Activated T-cell treated with anti-CD3 and anti-CD28 coated beads, Interleukin-2, amount 50 U/mL, for 4 hours (primary cell): Measurements from ENCODE around the gene LPGAT1. TPM values are rescaled to one million over a fixed set of nuclear protein-coding genes. Genes with fewer than 3 reads are reported as not detected.

Experiments
- ATAC-seq, 2 donors: fragments of 200-7000 bp; cut with Tn5 transposase; one replicate each; pipeline ENCODE4 v1.10.0; 2021
- DNase-seq: peaks from one replicate; pipeline ENCODE4 v3.0.0-alpha.2; 2020
- H3K27me3 Mint-ChIP-seq: one replicate; pipeline ENCODE4 v1.8.0; 2021; ENCODE audit warnings: low read depth, mixed read lengths
- H3K36me3 Mint-ChIP-seq: one replicate; pipeline ENCODE4 v1.8.0; 2022; ENCODE audit warnings: mixed read lengths; ENCODE audit not compliant: insufficient read depth
- H3K4me1 Mint-ChIP-seq: one replicate; pipeline ENCODE4 v1.8.0; 2021; ENCODE audit warnings: low read depth, mixed read lengths
- H3K4me3 Mint-ChIP-seq: one replicate; pipeline ENCODE4 v1.8.0; 2021; ENCODE audit warnings: mild to moderate bottlenecking, moderate library complexity, mixed read lengths
- H3K9me3 Mint-ChIP-seq: one replicate; pipeline ENCODE4 v1.8.0; 2021; ENCODE audit warnings: mixed read lengths
- total RNA-seq, 3 donors: library from RNA; stranded (reverse); gene quantifications; one replicate each; pipeline ENCODE4 v1.2.1, GENCODE V29; 2021

LPGAT1 gene
- total RNA-seq, 3 donors from 2014 or later, result 31.7 to 46.9 (median 36.0) TPM

DNA sequence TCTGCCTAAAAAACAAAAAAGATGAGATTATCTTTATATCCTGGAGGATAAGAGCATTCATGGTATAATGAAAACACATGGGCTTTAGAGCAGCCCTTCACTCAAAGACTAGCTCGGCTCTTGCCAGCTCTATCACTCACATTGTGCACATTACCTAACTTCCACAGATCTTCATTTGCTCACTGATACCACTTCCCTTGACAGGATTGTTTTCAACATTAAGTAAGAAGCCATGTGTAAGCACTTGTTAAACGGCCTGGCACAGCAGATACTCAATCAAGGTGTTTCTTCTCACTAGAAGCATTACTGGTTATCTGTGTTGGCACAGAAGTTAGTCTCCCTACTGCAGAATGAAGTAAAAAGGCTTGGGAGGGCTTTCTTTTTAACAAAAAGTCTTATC is 18.7 kb downstream of the LPGAT1 start:
- Mint-ChIP-seq H3K36me3 (peaks cover 37% of the 10 kb centered on the region), H3K4me3 (no peak overlapping the region), H3K9me3 (peaks cover 7% of the 10 kb centered on the region), H3K27me3 (no peaks in the 10 kb centered on the region), H3K4me1 (peaks cover 3% of the 10 kb centered on the region)
- ATAC-seq (no peak), DNase-seq (no peak)

DNA sequence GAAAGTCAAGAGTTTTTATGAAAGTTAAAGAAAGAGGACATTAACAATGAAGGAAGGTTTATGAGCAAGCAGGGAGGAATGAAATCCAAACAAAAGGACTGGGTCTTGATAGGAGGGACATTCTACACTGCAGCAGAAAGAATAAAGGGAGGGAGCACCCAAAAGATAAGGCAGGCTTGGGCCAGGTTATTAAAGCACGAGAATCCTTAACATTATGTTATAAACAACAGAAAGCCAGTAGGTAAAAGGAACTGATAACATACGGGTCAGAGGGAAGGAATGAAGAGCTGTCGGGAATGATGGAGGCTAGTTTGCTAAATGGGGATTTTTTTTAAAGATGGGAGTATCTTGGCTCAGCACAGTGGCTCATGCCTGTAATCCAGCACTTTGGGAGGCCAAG is 19.4 kb downstream of the LPGAT1 start:
- no peaks in the 10 kb centered on the region for H3K27me3 Mint-ChIP-seq
- no peak for DNase-seq
- H3K36me3 Mint-ChIP-seq, result peaks cover 40% of the 10 kb centered on the region
- H3K4me1 Mint-ChIP-seq, result peaks cover 3% of the 10 kb centered on the region
- peaks cover 7% of the 10 kb centered on the region for H3K9me3 Mint-ChIP-seq
- no peak for ATAC-seq
- no peak overlapping the region for H3K4me3 Mint-ChIP-seq

DNA sequence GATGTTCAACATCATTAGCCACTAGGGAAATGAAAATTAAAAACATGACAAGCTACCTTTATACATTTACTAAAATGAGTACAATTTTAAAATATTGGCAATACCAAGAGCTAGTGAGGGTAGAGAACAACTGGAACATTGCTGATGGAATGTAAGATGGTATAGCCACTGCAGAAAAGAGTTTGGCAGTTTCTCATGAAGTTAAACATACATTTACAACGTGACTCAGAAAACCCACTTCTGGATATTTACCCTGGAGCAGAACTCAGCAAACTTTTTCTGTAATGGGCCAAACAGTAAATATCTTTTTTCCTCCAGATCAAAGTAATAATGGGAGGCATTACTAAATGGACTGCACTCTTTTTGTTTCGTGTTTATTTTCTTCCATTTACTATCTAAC is 22.1 kb downstream of the LPGAT1 start:
- Mint-ChIP-seq H3K4me3 (no peak overlapping the region), H3K4me1 (peaks cover 3% of the 10 kb centered on the region), H3K27me3 (no peaks in the 10 kb centered on the region), H3K36me3 (peaks cover 51% of the 10 kb centered on the region), H3K9me3 (peaks cover 7% of the 10 kb centered on the region)
- ATAC-seq (no peak), DNase-seq (no peak)

DNA sequence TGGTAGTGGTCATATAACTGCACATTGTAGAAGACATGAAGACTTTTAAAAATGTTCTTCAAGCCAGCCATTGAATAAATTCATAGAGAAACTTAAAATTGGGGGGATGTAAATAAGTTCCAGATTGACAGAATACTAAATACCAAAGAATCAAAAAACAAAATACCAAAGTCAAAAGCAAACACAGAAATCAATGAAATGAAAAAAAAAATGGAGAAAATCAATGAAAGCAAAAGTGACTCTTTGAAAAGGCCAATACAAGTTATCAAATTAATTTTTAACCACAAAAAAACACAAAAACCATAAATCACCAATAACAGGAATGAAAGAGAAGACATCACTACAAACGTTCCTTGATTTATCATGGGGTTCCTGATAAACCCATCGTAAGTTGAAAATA is 25.6 kb downstream of the LPGAT1 start:
- no peak overlapping the region for H3K4me3 Mint-ChIP-seq
- peaks cover 2% of the 10 kb centered on the region for H3K4me1 Mint-ChIP-seq
- DNase-seq, result no peak
- H3K36me3 Mint-ChIP-seq, result peaks cover 59% of the 10 kb centered on the region
- no peak for ATAC-seq
- H3K9me3 Mint-ChIP-seq, result peaks cover 14% of the 10 kb centered on the region
- H3K27me3 Mint-ChIP-seq, result no peaks in the 10 kb centered on the region

DNA sequence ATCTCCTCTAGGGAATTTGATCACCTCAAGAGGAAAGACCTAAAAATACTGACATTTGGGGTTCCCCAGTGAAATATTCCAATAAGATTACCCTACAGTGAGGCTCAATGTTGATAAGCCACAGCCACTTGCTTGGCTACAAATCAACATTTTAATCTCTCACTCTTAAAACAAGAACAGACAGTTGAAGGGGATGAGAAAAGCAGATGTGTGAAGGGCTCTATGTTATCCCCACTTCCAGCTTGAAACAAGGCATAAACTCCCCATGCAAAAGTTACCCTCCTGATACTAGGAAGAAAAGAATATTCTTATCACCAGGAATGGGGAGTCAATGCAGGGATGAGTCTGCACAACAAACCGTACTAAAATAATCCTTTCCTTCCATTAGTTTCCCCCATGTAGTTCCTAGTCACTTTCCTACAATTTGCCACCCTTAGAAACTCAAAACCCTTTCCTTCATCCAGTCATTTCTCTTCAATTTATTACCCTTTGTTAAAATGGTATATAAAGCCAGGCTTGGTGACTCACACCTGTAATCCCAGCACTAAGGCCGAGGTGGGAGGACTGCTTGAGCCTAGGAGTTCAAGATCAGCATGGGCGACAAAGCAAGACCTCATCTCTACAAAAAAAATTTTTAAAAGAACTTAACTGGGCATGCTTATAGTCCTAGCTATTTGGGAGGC is 29.5 kb downstream of the LPGAT1 start:
- Mint-ChIP-seq H3K4me1 (peaks cover 6% of the 10 kb centered on the region), H3K9me3 (peaks cover 9% of the 10 kb centered on the region), H3K36me3 (peaks cover 49% of the 10 kb centered on the region), H3K27me3 (no peaks in the 10 kb centered on the region), H3K4me3 (no peak overlapping the region)
- DNase-seq, result no peak
- no peak for ATAC-seq

DNA sequence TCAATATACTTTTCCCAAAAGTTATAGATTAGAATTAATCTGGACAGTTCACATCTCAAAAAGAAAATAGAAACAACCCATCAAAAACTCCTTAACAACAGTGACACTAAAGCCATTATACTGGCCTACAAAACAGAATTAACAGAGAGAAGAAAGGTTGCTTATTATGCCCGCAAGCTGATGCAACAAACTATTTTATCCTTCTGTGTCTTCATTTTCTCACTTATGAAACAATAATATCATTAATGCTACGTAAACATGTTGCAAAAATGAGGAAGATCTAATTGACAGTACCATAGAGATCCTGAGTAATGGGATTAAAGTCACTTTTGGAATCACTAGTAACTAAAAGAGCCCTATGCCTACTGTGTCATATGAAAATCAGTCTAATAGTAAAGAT is 32.6 kb downstream of the LPGAT1 start:
- ATAC-seq, result no peak
- Mint-ChIP-seq H3K27me3 (no peaks in the 10 kb centered on the region), H3K9me3 (peaks cover 6% of the 10 kb centered on the region), H3K4me1 (peaks cover 4% of the 10 kb centered on the region), H3K4me3 (no peak overlapping the region), H3K36me3 (peaks cover 37% of the 10 kb centered on the region)
- no peak for DNase-seq

DNA sequence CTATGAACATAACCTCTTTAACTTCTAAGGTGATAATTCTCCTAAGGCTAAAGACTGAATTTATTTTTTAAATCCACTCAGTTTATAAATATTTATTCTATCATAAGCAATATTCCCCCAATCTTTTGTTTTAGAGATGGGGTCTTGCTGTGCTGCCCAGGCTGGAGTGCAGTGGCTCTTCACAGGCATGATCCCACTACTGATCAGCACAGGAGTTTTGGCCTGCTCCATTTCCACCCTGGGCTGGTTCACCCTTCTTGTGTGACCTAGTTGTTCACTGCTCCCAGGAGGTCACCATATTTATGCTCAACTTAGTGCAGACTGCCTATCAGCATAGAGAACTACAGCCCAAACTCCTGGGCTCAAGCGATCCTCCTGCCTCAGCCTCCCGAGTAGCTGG is 38.6 kb downstream of the LPGAT1 start:
- no peak for DNase-seq
- H3K9me3 Mint-ChIP-seq, result no peaks in the 10 kb centered on the region
- no peaks in the 10 kb centered on the region for H3K4me1 Mint-ChIP-seq
- ATAC-seq, result no peak
- H3K4me3 Mint-ChIP-seq, result no peak overlapping the region
- H3K36me3 Mint-ChIP-seq, result peaks cover 21% of the 10 kb centered on the region
- no peaks in the 10 kb centered on the region for H3K27me3 Mint-ChIP-seq

DNA sequence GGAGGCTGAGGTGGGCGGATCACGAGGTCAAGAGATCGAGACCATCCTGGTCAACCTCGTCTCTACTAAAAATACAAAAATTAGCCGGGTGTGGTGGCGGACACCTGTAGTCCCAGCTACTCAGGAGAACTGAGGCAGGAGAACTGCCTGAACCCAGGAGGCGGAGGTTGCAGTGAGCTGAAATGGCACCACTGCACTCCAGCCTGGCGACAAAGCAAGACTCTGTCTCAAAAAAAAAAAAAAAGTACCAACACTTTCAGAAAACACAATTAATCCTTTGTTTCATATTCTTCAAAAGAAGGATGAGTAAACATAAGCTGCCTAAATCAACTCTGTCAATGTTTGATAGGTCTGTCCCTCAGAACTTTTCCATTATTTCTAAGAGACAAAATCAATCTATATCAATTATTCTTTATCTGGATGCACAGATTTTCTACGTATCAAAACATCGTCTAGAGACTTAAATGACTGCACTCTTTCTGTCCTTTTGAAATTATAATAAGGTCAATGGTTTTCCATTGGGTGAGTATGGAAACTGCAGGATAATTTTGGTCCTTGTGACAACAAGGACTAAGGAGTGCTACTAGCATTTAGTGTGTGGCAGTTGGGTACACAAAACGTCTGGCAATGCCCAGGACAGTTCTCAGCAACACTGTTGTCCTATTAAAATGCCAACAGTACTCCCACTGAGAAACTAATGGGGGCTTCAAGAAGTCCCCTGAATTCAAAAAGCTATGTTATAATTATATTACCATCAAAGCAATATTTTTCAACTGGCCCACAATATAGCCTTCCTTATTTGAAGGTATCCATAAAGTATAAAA is 40.7 kb downstream of the LPGAT1 start:
- no peak for ATAC-seq
- peaks cover 20% of the 10 kb centered on the region for H3K36me3 Mint-ChIP-seq
- no peak for DNase-seq
- H3K9me3 Mint-ChIP-seq, result no peaks in the 10 kb centered on the region
- H3K4me3 Mint-ChIP-seq, result no peak overlapping the region
- H3K27me3 Mint-ChIP-seq, result no peaks in the 10 kb centered on the region
- peaks cover 1% of the 10 kb centered on the region for H3K4me1 Mint-ChIP-seq

DNA sequence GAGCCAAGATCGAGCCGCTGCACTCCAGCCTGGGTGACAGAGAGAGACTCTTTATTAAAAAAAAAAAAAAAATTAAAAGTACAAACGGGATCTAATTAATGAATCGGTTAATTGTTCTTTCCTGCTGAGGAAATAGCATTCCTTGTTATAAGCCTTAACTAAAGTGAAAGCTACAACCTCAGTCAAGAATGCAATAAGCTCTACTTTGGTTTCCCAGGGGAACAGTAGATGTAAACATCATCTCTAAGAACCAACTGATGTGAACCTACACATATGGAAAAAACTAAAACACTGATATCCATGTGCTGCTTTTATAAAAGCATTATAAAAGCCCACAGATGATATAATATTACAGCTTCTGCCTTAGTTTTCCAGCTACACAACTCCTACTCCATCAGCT is 41.9 kb downstream of the LPGAT1 start:
- no peak overlapping the region for H3K4me3 Mint-ChIP-seq
- H3K9me3 Mint-ChIP-seq, result no peaks in the 10 kb centered on the region
- no peaks in the 10 kb centered on the region for H3K27me3 Mint-ChIP-seq
- peaks cover 5% of the 10 kb centered on the region for H3K4me1 Mint-ChIP-seq
- ATAC-seq (no peak), DNase-seq (no peak)
- H3K36me3 Mint-ChIP-seq, result peaks cover 24% of the 10 kb centered on the region

DNA sequence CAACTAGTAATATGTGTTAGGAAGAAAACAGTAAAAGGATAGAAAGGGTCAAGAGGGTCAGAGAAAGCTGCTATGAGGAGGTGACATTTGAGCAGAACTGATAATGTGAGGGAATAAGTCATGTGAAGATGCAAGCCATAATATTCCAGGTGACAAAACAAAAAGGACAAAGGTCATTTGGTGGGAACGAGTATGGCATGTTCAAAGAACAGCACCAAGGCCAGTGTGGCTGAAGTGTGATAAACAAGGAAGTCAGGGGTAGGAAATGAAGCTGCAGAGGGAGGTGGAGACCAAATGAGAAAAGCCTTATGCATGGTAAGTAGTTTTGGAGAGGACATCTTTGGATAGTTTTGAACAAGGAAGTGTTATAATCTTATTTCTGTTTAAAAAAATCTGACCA is 46.7 kb downstream of the LPGAT1 start:
- Mint-ChIP-seq H3K4me1 (peaks cover 5% of the 10 kb centered on the region), H3K27me3 (no peaks in the 10 kb centered on the region), H3K4me3 (no peak overlapping the region), H3K36me3 (peaks cover 12% of the 10 kb centered on the region), H3K9me3 (no peaks in the 10 kb centered on the region)
- DNase-seq (no peak), ATAC-seq (no peak)

DNA sequence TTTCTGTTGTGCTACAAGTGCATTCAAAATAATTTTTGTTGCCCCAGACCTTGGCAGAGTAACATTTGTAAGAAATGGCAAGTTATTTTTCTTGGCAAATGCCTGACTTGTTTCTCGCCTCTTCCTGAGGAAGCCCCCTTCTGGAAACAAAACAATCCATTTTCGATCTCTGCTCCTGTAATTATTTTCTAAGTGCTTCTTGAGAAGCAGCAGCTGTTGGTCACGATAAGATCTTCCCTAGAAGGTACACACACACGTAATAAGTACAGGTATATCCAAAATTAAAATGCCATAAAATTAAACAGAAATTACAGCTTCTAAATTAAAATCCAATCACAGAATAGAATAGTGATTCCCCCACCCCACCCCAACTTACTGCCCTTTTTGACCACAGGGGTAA is 47.3 kb downstream of the LPGAT1 start:
- H3K4me3 Mint-ChIP-seq, result no peak overlapping the region
- ATAC-seq (no peak), DNase-seq (no peak)
- H3K4me1 Mint-ChIP-seq, result peaks cover 5% of the 10 kb centered on the region
- peaks cover 12% of the 10 kb centered on the region for H3K36me3 Mint-ChIP-seq
- H3K27me3 Mint-ChIP-seq, result no peaks in the 10 kb centered on the region
- H3K9me3 Mint-ChIP-seq, result no peaks in the 10 kb centered on the region

DNA sequence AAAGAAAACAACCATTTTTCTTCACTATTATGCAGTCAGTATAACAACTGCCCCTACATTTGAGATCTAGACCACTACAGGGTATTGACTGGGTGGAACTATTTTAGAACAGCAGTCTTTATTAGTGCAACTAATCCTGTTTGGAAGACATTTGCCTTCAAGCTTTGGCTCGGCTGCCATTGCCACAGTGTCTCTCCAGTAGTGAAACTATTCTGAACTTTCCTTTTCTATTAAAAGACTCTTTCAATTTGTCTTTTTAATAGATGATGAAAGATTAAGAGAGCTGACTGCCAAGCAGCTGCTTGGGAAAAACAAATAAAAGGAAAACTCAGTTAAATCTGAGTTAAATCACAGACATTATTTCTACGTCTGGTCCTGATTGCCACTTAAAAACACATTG is 49.3 kb downstream of the LPGAT1 start:
- no peaks in the 10 kb centered on the region for H3K9me3 Mint-ChIP-seq
- H3K36me3 Mint-ChIP-seq, result peaks cover 19% of the 10 kb centered on the region
- DNase-seq (no peak), ATAC-seq (no peak)
- no peak overlapping the region for H3K4me3 Mint-ChIP-seq
- H3K27me3 Mint-ChIP-seq, result no peaks in the 10 kb centered on the region
- H3K4me1 Mint-ChIP-seq, result peaks cover 5% of the 10 kb centered on the region

DNA sequence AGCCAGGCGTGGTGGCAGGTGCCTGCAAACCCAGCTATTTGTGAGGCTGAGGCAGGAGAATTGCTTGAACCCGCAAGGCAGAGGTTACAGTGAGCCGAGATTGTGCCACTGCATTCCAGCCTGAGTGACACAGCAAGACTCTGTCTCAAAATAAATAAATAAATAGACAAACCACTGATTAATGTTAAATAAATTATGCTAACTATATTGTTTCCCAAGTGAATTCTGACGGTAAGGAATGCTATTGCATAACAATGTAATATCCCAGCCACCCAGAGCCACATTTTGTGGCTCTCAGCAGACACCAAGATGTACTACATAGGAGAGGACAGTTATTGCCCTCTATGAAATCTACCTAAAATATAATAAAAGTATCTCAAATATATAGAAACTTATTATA is 55.4 kb downstream of the LPGAT1 start:
- ATAC-seq, result no peak

DNA sequence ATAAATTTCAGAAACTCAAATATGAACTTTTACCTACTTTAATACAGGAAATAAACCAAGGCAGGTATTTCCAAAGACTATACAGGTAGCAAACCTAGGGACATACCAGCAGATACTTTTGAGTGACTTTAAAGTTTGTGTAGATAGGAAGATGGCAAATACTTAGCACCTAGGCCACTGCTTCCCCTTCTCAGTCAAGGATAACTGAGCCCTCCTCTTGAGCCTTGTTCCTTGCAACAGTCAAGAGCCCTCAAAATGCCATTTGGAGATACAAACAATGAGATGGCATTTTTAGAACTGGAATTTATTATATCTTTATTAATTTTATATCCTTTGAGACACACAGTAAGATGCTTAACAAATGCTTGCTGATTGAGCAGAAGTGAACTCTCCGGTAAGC is 65.9 kb downstream of the LPGAT1 start:
- H3K9me3 Mint-ChIP-seq, result no peaks in the 10 kb centered on the region
- no peak for ATAC-seq

More for the DNA sequence above, 55.4 kb downstream of the LPGAT1 start:
- peaks cover 18% of the 10 kb centered on the region for H3K36me3 Mint-ChIP-seq
- no peak overlapping the region for H3K4me3 Mint-ChIP-seq
- no peaks in the 10 kb centered on the region for H3K4me1 Mint-ChIP-seq
- no peak for DNase-seq
- H3K27me3 Mint-ChIP-seq, result no peaks in the 10 kb centered on the region
- H3K9me3 Mint-ChIP-seq, result no peaks in the 10 kb centered on the region

DNA sequence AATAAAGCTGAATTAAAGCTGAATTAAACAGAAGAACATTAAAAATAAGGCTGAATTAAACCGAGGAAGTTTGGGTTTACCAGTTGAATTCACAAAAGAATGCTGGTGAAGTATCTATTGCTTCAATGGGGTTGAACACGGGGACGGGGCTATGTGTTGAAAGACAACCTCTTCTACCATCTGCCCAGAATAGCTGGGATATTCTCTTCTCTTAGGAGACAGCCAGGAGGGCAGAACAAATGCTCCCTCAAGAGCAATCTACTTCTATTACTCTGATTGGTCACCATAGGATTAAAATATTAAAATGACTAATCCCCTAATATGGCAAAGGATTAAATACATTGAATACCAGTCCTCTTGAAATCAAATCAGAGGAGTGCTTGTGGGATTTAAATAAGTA is 68.4 kb downstream of the LPGAT1 start:
- no peak for ATAC-seq
- no peaks in the 10 kb centered on the region for H3K4me1 Mint-ChIP-seq
- no peak for DNase-seq
- no peak overlapping the region for H3K4me3 Mint-ChIP-seq
- no peaks in the 10 kb centered on the region for H3K27me3 Mint-ChIP-seq
- no peaks in the 10 kb centered on the region for H3K9me3 Mint-ChIP-seq
- H3K36me3 Mint-ChIP-seq, result peaks cover 31% of the 10 kb centered on the region

More for the DNA sequence above, 65.9 kb downstream of the LPGAT1 start:
- no peak overlapping the region for H3K4me3 Mint-ChIP-seq
- DNase-seq, result no peak
- H3K4me1 Mint-ChIP-seq, result no peaks in the 10 kb centered on the region
- H3K27me3 Mint-ChIP-seq, result no peaks in the 10 kb centered on the region
- H3K36me3 Mint-ChIP-seq, result peaks cover 27% of the 10 kb centered on the region
